PC-3 (cell line): Measurements from ENCODE around the gene TRMT112. TPM values are rescaled to one million over a fixed set of nuclear protein-coding genes. Genes with fewer than 3 reads are reported as not detected.

Experiments
- ATAC-seq: fragments of 200-7000 bp; cut with Tn5 transposase; 2 replicates; pipeline ENCODE4 v1.9.1; 2020; ENCODE audit warnings: mild to moderate bottlenecking, moderate library complexity
- BruUV-seq: library from RNA; stranded (reverse); fragments of 400-500 nt; replicated peaks from 2 replicates; lab custom pipeline; 2021; lab: Mats Ljungman, UMichigan
- CTCF ChIA-PET: fragments of 300-600 bp; sonication (Branson Sonifier 250); formaldehyde crosslinking; loops from one replicate; lab custom pipeline; 2022; ENCODE audit warnings: antibody characterized with exemption; lab: Charles Lee
- POLR2A ChIA-PET: fragments of 300-600 bp; sonication (Branson Sonifier 250); formaldehyde crosslinking; loops from one replicate; lab custom pipeline; 2022; ENCODE audit warnings: antibody characterized with exemption; ENCODE audit not compliant: unreplicated experiment; lab: Charles Lee
- DNase-seq: peaks from one replicate; pipeline ENCODE4 v3.0.0-alpha.2; 2015
- H2AFZ ChIP-seq: fragments of 300-600 bp; sonication (generic); 2 replicates; pipeline ENCODE4 v1.6.0; 2016; ENCODE audit warnings: antibody characterized with exemption, low read length
- H3F3A ChIP-seq: fragments of 300-600 bp; sonication (generic); one replicate; pipeline ENCODE4 v1.6.0; 2017; ENCODE audit warnings: antibody characterized with exemption, low read length, control low read depth, mild to moderate bottlenecking; ENCODE audit not compliant: unreplicated experiment
- H3K27ac ChIP-seq: fragments of 300-600 bp; sonication (generic); 2 replicates; pipeline ENCODE4 v1.5.1; 2016; ENCODE audit warnings: mild to moderate bottlenecking, low read length
- H3K27me3 ChIP-seq: fragments of 300-600 bp; sonication (generic); 2 replicates; pipeline ENCODE4 v1.6.1; 2016; ENCODE audit warnings: low read length, mixed read lengths
- H3K36me3 ChIP-seq: fragments of 300-600 bp; sonication (generic); 2 replicates; pipeline ENCODE4 v1.6.1; 2016; ENCODE audit warnings: low read depth, mixed run types, low read length, mixed read lengths
- H3K4me1 ChIP-seq: fragments of 300-600 bp; sonication (generic); 2 replicates; pipeline ENCODE4 v1.5.1; 2016; ENCODE audit warnings: low read length; ENCODE audit not compliant: insufficient read depth
- H3K4me2 ChIP-seq: fragments of 300-600 bp; sonication (generic); 2 replicates; pipeline ENCODE4 v1.6.0; 2016; ENCODE audit warnings: low read length
- H3K4me3 ChIP-seq: fragments of 300-600 bp; sonication (generic); 2 replicates; pipeline ENCODE4 v1.5.1; 2016; ENCODE audit warnings: mild to moderate bottlenecking, low read length, mixed read lengths
- H3K79me2 ChIP-seq: fragments of 300-600 bp; sonication (generic); 2 replicates; pipeline ENCODE4 v1.6.1; 2017; ENCODE audit warnings: low read length, mixed read lengths
- H3K9ac ChIP-seq: fragments of 300-600 bp; sonication (generic); 2 replicates; pipeline ENCODE4 v1.6.0; 2016; ENCODE audit warnings: mild to moderate bottlenecking, low read length
- H3K9me2 ChIP-seq: fragments of 300-600 bp; sonication (generic); replicated peaks from 2 replicates; pipeline ENCODE4 v1.6.1; 2016; ENCODE audit warnings: mixed run types, low read length, mixed read lengths
- H3K9me3 ChIP-seq: fragments of 300-600 bp; sonication (generic); 2 replicates; pipeline ENCODE4 v1.6.1; 2016; ENCODE audit warnings: low read length, mixed read lengths
- H4K20me1 ChIP-seq: fragments of 300-600 bp; sonication (generic); 2 replicates; pipeline ENCODE4 v1.6.1; 2016; ENCODE audit warnings: low read length, mixed read lengths
- EZH2 ChIP-seq: fragments of 300-600 bp; sonication (generic); IDR thresholded peaks from one replicate; pipeline ENCODE4 v1.6.1; 2017; ENCODE audit warnings: antibody characterized with exemption, mild to moderate bottlenecking, low read length; ENCODE audit not compliant: unreplicated experiment
- EZH2phosphoT487 ChIP-seq: fragments of 300-600 bp; sonication (generic); IDR thresholded peaks from 2 replicates; pipeline ENCODE4 v1.6.1; 2018; ENCODE audit warnings: mild to moderate bottlenecking, antibody characterized with exemption, low read length, borderline replicate concordance
- intact Hi-C: fragments of 100-400 bp; cut with micrococcal nuclease; formaldehyde crosslinking; loops from 2 replicates; pipeline ENCODE4 v1.9.0; 2023
- total RNA-seq: library from RNA; depleted of rRNA; stranded (reverse); fragments of >200 nt; gene quantifications from 2 replicates; pipeline ENCODE4 v1.2.3, GENCODE V29; 2014
- TF ChIP-seq, protein P1 (sequence below): fragments of 300-600 bp; sonication (generic); conservative IDR thresholded peaks from 2 replicates; pipeline ENCODE4 v1.5.1; 2017; ENCODE audit warnings: antibody characterized with exemption, low read depth, mild to moderate bottlenecking, low read length

The TRMT112 gene
- total RNA-seq, 1 experiment from 2014 or later = 812 TPM

DNA sequence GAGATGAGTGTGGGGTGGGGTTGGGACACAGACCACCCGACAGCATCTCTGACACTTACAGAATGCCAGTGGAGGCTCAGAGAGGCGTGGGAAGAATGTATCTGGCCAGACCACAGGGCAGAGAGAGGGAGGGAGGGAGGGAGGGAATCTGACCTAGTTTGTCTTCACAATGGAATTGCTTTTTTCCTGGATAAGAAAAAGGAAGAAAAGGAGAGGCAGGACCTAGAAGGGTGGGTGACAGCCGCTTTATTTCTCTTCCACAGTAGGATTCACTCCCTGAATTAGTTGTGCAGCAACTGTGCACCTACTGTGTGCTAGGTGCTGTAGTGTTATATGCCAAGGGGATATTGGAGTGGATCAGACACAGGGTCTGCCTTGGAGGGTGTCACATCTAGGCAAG, 22.6 kb downstream of the TRMT112 start:
- Histone ChIP-seq H3K27me3 (peaks cover 29% of the 10 kb centered on the region), H3K36me3 (no peaks in the 10 kb centered on the region), H3F3A (no peaks in the 10 kb centered on the region), H3K4me1 (peaks cover 11% of the 10 kb centered on the region), H3K9me3 (no peaks in the 10 kb centered on the region), H3K27ac (no peak overlapping the region), H2AFZ (no peak overlapping the region), H3K79me2 (no peaks in the 10 kb centered on the region), H4K20me1 (no peaks in the 10 kb centered on the region), H3K9me2 (no peaks in the 10 kb centered on the region), H3K9ac (no peak overlapping the region), H3K4me3 (no peak overlapping the region), H3K4me2 (no peak overlapping the region)
- POLR2A ChIA-PET = no interaction called here
- TF ChIP-seq, protein P1, sequence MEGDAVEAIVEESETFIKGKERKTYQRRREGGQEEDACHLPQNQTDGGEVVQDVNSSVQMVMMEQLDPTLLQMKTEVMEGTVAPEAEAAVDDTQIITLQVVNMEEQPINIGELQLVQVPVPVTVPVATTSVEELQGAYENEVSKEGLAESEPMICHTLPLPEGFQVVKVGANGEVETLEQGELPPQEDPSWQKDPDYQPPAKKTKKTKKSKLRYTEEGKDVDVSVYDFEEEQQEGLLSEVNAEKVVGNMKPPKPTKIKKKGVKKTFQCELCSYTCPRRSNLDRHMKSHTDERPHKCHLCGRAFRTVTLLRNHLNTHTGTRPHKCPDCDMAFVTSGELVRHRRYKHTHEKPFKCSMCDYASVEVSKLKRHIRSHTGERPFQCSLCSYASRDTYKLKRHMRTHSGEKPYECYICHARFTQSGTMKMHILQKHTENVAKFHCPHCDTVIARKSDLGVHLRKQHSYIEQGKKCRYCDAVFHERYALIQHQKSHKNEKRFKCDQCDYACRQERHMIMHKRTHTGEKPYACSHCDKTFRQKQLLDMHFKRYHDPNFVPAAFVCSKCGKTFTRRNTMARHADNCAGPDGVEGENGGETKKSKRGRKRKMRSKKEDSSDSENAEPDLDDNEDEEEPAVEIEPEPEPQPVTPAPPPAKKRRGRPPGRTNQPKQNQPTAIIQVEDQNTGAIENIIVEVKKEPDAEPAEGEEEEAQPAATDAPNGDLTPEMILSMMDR = no peak
- TF ChIP-seq EZH2phosphoT487 (no peak), EZH2 (no peak)
- CTCF ChIA-PET = no interaction called here
- no peak for DNase-seq
- no TSS peak for BruUV-seq
- intact Hi-C loops = no loop called here
- no peak for ATAC-seq

DNA sequence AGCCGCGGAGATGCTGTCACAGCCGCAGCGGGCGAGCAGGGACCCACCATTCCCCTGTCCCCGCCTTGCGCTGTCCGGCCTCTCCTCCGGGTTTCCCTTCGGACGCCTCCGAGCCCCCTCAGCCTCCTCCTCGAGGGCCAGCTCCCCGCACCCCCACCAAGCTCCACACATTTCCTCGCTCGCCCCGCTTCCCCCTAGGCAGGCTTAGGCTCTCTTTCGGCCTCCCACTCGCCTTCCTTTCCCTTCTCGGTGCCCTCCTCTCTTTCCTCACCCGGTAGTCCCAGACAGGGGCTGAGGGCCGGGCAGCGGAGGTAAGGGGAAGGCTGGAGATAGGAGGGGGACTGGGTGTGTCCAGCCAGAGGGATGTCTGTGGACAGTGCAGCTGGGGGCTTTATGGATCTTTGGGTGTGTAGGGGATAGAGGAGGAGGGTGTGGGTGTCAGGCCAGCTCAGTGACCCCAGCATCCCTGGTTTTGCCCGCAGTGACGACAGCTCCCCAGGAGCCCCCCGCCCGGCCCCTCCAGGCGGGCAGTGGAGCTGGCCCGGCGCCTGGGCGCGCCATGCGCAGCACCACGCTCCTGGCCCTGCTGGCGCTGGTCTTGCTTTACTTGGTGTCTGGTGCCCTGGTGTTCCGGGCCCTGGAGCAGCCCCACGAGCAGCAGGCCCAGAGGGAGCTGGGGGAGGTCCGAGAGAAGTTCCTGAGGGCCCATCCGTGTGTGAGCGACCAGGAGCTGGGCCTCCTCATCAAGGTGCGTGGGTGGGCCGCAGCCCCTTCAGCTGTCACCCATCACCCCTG, 24.7 kb downstream of the TRMT112 start:
- ChIA-PET POLR2A (no interaction called here), CTCF (no interaction called here)
- DNase-seq (no peak), ATAC-seq (no peak)
- no peaks in the 10 kb centered on the region for H4K20me1 ChIP-seq
- TF ChIP-seq, protein P1 = no peak
- TF ChIP-seq EZH2phosphoT487 (no peak), EZH2 (no peak)
- H3K9ac ChIP-seq = no peak overlapping the region
- H3K9me2 ChIP-seq = no peaks in the 10 kb centered on the region
- H3K9me3 ChIP-seq = no peaks in the 10 kb centered on the region
- peaks cover 8% of the 10 kb centered on the region for H3K4me1 ChIP-seq
- H3K27me3 ChIP-seq = peaks cover 20% of the 10 kb centered on the region
- no peak overlapping the region for H2AFZ ChIP-seq
- H3K27ac ChIP-seq = no peak overlapping the region
- BruUV-seq = no TSS peak
- H3K36me3 ChIP-seq = no peaks in the 10 kb centered on the region
- H3K4me2 ChIP-seq = no peak overlapping the region
- no peak overlapping the region for H3K4me3 ChIP-seq
- 0 out of 2 replicates have a peak, but pooled peaks cover 2% of the 10 kb centered on the region for H3K79me2 ChIP-seq
- intact Hi-C loops = no loop called here
- no peaks in the 10 kb centered on the region for H3F3A ChIP-seq
